GM19467 (cell line): Measurements from ENCODE around the gene KLC3.
"Not testable (repeated sequence)": the region's sequence is repeated elsewhere in the genome, so short reads cannot be mapped to it uniquely, and the experiment has no call there.

Experiments
- ATAC-seq: cut with Tn5 transposase; IDR thresholded peaks from one replicate; pipeline ENCODE4 v1.9.1; 2021; ENCODE audit warnings: mild to moderate bottlenecking, moderate library complexity; ENCODE audit not compliant: unreplicated experiment

Gene KLC3

DNA sequence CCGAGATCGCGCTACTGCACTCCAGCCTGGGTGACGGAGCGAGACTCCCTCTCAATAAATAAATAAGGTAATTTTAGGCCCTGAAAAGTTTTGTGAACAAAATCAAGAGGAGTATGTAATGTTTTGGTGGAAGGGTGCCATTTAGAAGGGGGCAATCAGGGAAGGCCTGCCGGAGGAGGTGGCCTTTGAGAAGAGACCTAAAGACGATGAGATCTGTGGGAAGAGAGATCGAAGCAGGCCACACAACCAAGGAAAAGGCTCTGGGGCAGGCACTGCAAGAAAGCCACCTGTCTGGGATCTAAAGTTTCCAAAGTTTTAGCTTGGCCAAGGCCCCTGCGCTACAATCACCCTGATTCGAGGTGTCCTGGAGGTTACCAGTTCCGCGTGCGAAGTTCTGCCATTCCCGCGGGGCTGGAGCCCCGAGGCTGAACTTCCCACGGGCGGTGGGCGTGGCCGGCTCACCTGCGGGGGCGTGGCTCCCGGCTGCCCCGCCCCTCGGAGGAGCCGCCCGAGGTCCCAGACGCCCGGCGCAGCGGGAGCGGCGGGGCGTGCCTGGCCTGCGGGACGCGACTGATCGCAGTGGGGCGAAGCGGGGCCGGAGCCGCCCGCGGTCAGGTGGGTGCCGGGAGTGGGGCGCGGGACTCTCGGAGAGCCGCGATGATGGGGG, at the start of gene KLC3:
Gene KLC3 (plus strand): TSS at position 519 of the 667 bp plus-strand sequence. CDS start 4,792 bp downstream, outside the sequence.
- ATAC-seq, result no peak

DNA sequence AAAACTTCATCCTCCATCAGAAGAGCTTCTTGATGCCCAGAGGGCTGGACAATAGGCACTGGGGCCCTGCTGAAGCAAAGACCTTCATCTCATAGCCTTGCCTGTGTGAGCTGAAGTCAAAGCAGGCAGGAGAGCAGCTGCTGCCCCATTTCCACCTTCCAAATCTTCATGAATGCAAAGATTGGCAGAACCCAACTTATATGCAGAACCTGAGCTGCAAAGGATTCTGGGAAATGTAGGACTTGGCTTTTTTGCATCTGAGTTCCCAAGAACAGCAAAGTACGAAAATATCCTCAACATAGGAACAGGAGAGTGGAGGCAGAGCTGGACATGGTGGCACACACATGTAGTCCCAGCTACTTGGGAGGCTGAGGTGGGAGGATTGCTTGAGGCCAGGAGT, 48.7 kb upstream of the KLC3 start:
- no peak for ATAC-seq

- no peak for ATAC-seq
Observed at GRCh38 chr19:45293682-45294081, 46.9 kb upstream of the KLC3 start.

DNA sequence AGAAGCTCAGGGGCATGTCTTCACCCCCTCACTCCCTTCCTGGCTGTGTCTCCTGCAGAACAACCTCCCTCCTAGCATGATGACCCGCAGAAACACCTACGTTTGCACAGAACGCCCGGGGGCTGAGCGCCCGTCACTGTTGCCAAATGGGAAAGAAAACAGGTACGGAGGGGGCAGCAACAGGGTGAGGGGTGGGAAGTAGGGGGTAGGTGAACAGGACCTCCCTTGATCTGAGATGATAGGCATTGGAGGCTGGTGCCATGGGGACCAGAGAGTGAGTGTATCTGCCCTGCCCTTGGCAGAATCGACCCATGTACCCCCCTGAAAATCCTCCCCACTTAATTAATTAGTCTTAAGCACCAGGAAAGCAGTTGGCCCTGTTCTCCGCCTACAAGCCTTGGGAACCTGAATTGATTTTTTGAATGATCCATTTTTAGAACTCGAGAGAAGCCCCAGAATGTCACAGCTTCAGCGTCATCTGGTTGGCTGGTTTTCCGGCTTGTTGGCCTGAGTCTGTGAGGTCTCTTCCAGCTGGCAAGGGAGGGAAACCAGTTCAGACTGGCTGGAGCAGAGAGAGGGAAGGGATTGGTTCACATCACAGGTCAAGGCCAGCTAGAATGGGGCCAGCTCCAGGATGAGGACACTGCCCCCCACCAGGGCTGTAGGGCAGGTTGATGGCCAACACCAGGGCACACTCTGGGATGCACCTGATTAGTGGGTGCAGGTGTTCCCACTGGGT, 46.1 kb upstream of the KLC3 start:
- no peak for ATAC-seq

DNA sequence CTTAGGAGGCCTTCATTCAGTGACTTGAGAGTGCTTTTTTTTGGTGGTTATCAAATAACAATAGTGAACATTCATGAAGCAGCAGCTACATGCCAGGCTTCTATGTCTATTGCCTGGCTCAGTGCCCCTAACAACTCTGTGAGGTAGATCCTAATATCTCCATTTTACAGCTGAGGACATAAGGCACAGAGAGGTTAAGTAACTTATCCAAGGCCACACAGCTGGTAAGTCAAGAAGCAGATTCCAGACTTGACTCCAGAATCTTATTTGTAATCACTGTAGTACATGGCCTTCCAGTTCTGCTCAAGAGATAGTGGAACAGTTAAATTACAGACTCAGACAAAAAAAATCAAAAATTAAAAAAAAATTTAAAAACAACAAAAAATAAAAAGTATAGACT, 44.7 kb upstream of the KLC3 start:
- no peak for ATAC-seq

GRCh38 chr19:45296355-45296754, 44.2 kb upstream of the KLC3 start:
- no peak for ATAC-seq

GRCh38 chr19:45297674-45298073, 42.9 kb upstream of the KLC3 start:
- no peak for ATAC-seq

DNA sequence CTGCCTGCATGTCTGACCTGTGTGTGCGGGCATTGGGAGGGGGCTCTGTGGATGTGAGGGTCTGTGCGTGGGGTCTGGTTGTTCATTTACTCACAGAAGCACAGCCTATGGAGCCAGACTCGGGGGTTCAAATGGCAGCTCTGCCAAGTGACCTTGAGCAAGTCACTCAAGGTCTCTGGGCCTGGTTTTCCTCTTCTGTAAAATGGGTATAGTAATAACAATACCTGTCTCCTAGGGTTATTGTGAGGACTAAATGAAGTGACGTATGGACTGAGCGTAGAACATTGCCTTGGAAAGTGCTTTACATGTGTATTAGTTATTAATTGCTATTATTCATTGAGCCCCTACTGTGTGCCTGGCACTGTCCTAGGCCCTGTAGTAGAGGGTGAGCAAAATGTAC, 42.3 kb upstream of the KLC3 start:
- ATAC-seq, result no peak

GRCh38 chr19:45299719-45300118, 40.8 kb upstream of the KLC3 start:
- no peak for ATAC-seq

GRCh38 chr19:45302416-45302815, 38.1 kb upstream of the KLC3 start:
- ATAC-seq, result no peak

DNA sequence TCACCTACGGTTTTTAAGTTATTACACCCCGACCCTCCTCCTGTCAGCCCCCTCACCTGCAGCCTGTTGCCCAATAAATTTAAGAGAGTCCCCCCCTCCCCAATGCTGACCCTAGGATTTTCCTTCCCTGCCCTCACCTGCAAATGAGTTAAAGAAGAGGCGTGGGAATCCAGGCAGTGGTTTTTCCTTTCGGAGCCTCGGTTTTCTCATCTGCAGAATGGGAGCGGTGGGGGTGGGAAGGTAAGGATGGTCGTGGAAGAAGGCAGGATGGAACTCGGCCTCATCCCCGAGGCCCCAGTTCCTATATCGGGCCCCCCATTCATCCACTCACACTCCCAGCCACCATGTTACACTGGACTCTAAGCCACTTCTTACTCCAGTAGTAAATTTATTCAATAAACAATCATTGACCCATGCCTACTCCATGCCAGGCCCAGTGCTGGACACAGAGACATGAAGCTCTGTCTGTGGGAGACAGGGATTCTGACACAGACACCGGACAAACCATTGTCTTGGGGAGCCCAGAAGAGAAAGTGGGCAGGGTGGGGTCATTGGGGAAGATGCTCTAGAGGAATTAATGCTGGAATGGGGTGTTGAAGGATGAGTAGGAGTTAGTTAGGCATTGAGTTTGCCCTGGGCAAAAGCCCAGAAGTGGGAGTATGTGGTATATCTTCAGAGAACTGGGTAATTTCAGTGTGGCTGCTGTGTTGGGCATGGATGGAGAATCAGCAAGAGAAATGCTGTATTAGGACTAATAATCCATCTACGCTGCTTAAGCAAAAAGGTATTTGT, 37.1 kb upstream of the KLC3 start:
- no peak for ATAC-seq

- ATAC-seq, result no peak
Observed at GRCh38 chr19:45304141-45304926, 36.2 kb upstream of the KLC3 start.

DNA sequence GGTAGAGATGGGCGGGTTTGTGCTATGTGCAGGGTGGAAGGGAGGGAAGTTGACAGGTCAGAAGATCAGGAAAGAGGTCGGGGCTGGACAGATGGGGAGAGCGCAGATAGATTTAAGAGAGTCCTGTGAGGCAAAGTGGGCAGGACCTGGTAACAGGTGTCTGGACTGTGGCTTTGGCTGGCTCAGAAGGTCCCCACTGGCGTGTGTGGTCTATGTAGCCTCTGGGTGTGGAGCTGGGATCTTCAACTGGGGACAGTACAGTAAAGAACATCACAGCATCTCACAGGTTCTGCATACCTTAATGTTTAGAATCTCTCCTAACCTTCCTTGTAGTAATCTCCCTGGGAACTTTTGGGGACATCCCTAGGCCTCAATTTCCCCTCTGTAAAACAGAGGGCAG, 35.5 kb upstream of the KLC3 start:
- no peak for ATAC-seq

DNA sequence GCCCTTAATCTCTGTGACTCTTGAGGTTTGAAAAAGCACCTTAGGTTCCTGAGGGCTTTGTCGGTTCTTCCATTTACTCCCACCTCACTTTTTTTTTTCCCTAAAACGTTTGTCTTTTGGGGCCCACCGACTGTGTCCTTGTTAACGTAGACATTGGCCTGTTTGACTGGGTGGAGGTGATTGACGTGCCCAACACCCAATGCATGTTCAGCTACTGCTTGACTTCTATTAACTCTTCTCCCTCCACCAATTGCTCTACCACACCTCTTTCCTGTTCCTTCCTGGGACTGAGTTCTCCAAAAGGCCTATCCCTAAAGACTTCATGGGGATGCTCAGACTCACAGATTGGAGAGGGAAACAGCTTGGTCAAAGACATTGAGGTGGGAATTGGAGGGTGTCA, 35.1 kb upstream of the KLC3 start:
- no peak for ATAC-seq

DNA sequence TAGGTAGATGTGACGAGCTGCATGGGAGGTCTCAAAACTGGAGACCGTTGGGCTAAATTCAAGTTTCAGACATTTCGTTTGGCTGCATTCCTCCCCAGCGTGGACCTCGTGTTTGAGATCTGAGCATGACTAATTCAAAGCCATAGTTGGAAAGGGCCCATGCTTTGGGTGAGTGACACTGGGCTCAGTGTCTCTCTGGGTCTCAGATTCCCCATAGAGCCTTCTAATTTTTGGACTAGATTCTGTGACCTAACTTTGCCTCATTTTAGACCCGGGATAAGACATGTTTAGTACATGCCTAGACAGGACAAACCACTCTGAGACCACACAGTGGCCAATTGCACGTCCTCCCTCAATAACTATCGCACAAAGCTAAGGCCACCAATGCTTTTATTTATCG, 34.5 kb upstream of the KLC3 start:
- ATAC-seq, result no peak

- no peak for ATAC-seq
Observed at GRCh38 chr19:45306518-45307027, 34.0 kb upstream of the KLC3 start.

GRCh38 chr19:45307361-45307760, 33.2 kb upstream of the KLC3 start:
- no peak for ATAC-seq

DNA sequence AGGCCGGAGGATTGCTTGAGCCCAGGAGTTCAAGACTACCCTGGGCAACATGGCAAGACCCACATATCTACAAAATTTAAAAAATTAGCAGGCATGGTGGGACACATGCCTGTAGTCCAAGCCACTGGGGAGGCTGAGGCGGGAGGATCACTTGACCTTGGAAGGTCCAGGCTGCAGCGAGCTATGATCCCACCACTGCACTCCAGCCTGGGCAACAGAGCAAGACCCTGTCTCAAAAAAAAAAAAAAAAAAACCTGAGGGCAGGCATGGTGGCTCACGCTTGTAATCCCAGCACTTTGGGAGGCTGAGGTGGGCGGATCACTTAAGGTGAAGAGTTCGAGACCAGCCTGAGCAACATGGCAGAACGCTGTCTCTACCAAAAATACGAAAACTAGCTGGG, 31.2 kb upstream of the KLC3 start:
- not testable (repeated sequence) for ATAC-seq

DNA sequence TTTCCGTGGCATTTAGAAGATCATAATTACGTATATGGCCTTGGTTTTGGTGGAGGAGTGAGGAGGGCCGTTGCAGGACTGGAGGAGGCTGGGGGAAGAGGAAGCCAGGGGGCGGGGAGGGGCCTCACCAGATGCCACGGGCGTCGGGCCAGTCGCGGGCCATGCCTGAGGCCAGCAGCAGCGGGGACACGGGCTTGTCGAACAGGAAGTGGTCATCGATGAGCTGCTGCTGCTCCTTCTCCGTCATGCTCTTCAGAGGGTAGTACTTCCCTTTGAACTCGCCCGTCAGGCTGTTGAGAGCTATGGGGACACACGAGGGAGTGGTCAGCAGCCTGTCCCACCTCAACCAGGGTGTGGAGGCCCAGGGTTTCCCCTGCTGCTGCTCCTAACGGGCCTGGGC, 28.9 kb upstream of the KLC3 start:
- no peak for ATAC-seq

DNA sequence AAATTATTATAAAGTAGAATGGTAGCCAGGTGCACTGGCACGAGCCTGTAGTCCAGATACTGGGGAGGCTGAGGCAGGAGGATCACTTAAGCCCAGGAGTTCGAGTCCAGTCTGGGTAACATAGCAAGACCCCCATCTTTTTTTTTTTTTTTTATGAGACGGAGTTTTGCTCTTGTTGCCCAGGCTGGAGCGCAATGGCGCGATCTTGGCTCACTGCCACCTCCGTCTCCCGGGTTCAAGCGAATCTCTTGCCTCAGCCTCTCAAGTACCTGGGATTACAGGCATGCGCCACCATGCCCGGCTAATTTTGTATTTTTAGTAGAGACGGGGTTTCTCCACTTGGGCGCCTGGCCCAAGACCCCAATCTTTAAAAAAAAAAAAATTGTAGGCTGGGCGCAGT, 28.3 kb upstream of the KLC3 start:
- not testable (repeated sequence) for ATAC-seq

DNA sequence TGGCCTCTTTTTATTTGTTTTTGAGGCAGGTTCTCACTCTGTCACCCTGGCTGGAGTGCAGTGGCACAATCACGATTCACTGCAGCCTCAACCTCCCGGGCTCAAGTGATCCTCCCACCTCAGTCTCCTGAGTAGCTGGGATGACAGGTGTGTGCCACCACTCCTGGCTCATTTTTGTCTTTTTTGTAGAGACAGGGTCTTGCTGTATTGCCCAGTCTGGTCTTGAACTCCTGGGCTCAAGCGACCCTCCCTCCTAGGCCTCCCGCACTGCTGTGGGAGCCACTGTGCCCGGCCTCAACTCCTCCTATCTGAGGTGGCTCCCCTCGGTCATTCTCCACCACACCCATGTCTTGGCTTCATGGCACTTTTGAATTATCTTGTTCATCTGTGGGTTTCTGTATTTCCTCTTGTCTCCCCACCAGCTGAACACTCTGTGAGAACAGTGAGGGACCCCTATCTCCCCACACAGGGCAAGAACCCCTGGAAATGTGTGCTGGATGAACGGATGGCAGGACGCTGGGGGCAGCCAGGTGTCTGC, 25.8 kb upstream of the KLC3 start:
- no peak for ATAC-seq
